ENCODE results near the gene PORCN.

GRCh38 chrX:48497871-48498270 lies 10.9 kb upstream of the PORCN start:
- TF ChIP-seq CTCF (conservative IDR thresholded peaks at IDR 0.05; ENCODE audit: low read depth, low read length): no peak
- no peak for TF ChIP-seq POLR2A (IDR thresholded peaks at IDR 0.05; ENCODE audit: low read depth, low read length)
- TF ChIP-seq RAD21 (IDR thresholded peaks at IDR 0.05; ENCODE audit: low read length): no peak
- TF ChIP-seq SMC3 (IDR thresholded peaks at IDR 0.05; ENCODE audit: low read depth, low read length): no peak
- TF ChIP-seq FOS (IDR thresholded peaks at IDR 0.05; ENCODE audit: low read depth, low read length): no peak
- no peak for TF ChIP-seq MAZ (IDR thresholded peaks at IDR 0.05; ENCODE audit: borderline replicate concordance, low read depth, low read length)
- no peak for TF ChIP-seq ELK1 (IDR thresholded peaks at IDR 0.05; ENCODE audit: borderline replicate concordance, low read depth, low read length)
- no peak for TF ChIP-seq USF2 (IDR thresholded peaks at IDR 0.05; ENCODE audit: low read depth, low read length)
- TF ChIP-seq RCOR1 (IDR thresholded peaks at IDR 0.05; ENCODE audit: insufficient replicate concordance, low read length): no peak
